Parathyroid adenoma (tissue), 2 donors: Measurements from ENCODE around the gene KLHL29.
A peak's percentile ranks its signal among the peaks of the same experiment; 100 is the strongest.

Experiments used
- H2AFZ ChIP-seq: fragments of 300-600 bp; sonication (generic); one replicate; pipeline ENCODE4 v1.7.0; 2017; ENCODE audit warnings: antibody characterized with exemption, mild to moderate bottlenecking
- H3K27ac ChIP-seq: fragments of 300-600 bp; sonication (generic); one replicate; pipeline ENCODE4 v1.7.0; 2017
- H3K27me3 ChIP-seq: fragments of 300-600 bp; sonication (generic); one replicate; pipeline ENCODE4 v1.7.0; 2017; ENCODE audit warnings: low read length; ENCODE audit not compliant: control insufficient read depth, insufficient read depth
- H3K36me3 ChIP-seq: fragments of 300-600 bp; sonication (generic); one replicate; pipeline ENCODE4 v1.7.0; 2017; ENCODE audit warnings: low read length; ENCODE audit not compliant: control insufficient read depth, insufficient read depth
- H3K4me1 ChIP-seq: fragments of 300-600 bp; sonication (generic); one replicate; pipeline ENCODE4 v1.7.0; 2017; ENCODE audit warnings: control low read depth
- H3K4me2 ChIP-seq: fragments of 300-600 bp; sonication (generic); one replicate; pipeline ENCODE4 v1.7.0; 2017; ENCODE audit warnings: low read length
- H3K4me3 ChIP-seq: fragments of 300-600 bp; sonication (generic); one replicate; pipeline ENCODE4 v1.7.0; 2017; ENCODE audit warnings: low read depth, low read length
- H3K79me2 ChIP-seq: fragments of 300-600 bp; sonication (generic); one replicate; pipeline ENCODE4 v1.7.0; 2017; ENCODE audit warnings: control low read depth
- H3K9ac ChIP-seq: fragments of 300-600 bp; sonication (generic); one replicate; pipeline ENCODE4 v1.7.0; 2017; ENCODE audit warnings: mild to moderate bottlenecking
- H3K9me3 ChIP-seq: fragments of 300-600 bp; sonication (generic); one replicate; pipeline ENCODE4 v1.7.0; 2017; ENCODE audit warnings: low read length; ENCODE audit not compliant: control insufficient read depth
- TF ChIP-seq, protein P1 (sequence below): fragments of 300-600 bp; sonication (generic); IDR thresholded peaks from one replicate; pipeline ENCODE4 v1.7.0; 2017; ENCODE audit warnings: antibody characterized with exemption, mild to moderate bottlenecking
- donor health status: primary hyperparathyroidism.

KLHL29 gene

DNA sequence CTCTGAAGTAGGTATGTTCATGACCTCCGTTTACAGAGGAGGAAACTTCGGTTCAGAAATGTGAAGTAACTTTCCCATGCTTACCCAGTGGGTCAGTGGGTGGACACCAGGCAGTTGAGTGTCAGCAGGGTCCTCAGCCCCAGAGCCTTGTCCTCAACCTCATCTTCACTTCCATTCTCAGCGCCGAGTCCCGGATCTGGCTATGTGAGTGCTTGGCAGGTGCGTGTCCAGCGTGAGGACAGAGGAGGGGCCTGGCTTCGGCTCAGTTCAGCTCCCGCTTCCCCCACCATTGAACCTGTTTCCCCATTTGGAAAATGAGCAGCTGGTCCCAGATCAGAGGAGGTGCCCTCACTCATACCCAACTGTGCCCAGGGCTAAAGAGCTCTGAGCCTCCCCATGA lies 274.3 kb downstream of the KLHL29 start:
- Histone ChIP-seq H3K27me3 (no peaks in the 10 kb centered on the region), H3K9me3 (no peaks in the 10 kb centered on the region), H3K9ac (no peak overlapping the region), H3K27ac (no peak overlapping the region), H3K4me2 (no peak overlapping the region), H3K4me1 (peaks cover 11% of the 10 kb centered on the region), H3K79me2 (no peaks in the 10 kb centered on the region), H3K4me3 (no peak overlapping the region), H2AFZ (no peak overlapping the region), H3K36me3 (no peaks in the 10 kb centered on the region)
- TF ChIP-seq, protein P1, sequence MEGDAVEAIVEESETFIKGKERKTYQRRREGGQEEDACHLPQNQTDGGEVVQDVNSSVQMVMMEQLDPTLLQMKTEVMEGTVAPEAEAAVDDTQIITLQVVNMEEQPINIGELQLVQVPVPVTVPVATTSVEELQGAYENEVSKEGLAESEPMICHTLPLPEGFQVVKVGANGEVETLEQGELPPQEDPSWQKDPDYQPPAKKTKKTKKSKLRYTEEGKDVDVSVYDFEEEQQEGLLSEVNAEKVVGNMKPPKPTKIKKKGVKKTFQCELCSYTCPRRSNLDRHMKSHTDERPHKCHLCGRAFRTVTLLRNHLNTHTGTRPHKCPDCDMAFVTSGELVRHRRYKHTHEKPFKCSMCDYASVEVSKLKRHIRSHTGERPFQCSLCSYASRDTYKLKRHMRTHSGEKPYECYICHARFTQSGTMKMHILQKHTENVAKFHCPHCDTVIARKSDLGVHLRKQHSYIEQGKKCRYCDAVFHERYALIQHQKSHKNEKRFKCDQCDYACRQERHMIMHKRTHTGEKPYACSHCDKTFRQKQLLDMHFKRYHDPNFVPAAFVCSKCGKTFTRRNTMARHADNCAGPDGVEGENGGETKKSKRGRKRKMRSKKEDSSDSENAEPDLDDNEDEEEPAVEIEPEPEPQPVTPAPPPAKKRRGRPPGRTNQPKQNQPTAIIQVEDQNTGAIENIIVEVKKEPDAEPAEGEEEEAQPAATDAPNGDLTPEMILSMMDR = no peak

GRCh38 chr2:23659773-23660172 lies 274.8 kb downstream of the KLHL29 start:
- TF ChIP-seq, protein P1 = no peak
- H3K27me3 ChIP-seq = no peaks in the 10 kb centered on the region
- H3K36me3 ChIP-seq = no peaks in the 10 kb centered on the region
- H3K9ac ChIP-seq = no peak overlapping the region
- H3K79me2 ChIP-seq = no peaks in the 10 kb centered on the region
- peaks cover 16% of the 10 kb centered on the region for H3K4me1 ChIP-seq
- no peak overlapping the region for H3K4me2 ChIP-seq
- H2AFZ ChIP-seq = no peak overlapping the region
- H3K9me3 ChIP-seq = no peaks in the 10 kb centered on the region
- no peak overlapping the region for H3K27ac ChIP-seq
- H3K4me3 ChIP-seq = no peak overlapping the region

DNA sequence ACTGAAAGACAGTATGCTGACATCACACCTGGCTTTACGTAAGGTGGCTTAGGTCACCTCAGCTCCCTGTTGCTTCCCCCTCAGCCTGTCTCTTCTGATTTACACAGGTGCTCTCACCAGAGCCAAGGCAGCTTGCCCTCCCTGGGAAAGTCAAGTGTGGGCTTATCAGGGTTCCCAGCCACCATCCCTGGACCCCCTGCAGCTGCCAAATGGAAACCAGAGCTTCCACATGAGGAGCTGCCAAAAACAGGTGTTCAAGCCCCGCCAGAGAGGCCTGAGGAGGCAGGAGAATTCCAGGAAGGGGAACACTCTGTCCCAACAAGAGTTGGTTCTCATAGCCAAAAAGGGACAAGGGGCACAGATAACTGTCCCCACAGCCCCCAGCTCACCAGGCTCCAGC lies 275.3 kb downstream of the KLHL29 start:
- H3K4me3 ChIP-seq = no peak overlapping the region
- H2AFZ ChIP-seq = no peak overlapping the region
- H3K4me1 ChIP-seq = peaks cover 21% of the 10 kb centered on the region
- no peaks in the 10 kb centered on the region for H3K36me3 ChIP-seq
- H3K9me3 ChIP-seq = no peaks in the 10 kb centered on the region
- H3K27ac ChIP-seq = no peak overlapping the region
- H3K79me2 ChIP-seq = no peaks in the 10 kb centered on the region
- H3K9ac ChIP-seq = no peak overlapping the region
- TF ChIP-seq, protein P1 = no peak
- no peaks in the 10 kb centered on the region for H3K27me3 ChIP-seq
- no peak overlapping the region for H3K4me2 ChIP-seq

DNA sequence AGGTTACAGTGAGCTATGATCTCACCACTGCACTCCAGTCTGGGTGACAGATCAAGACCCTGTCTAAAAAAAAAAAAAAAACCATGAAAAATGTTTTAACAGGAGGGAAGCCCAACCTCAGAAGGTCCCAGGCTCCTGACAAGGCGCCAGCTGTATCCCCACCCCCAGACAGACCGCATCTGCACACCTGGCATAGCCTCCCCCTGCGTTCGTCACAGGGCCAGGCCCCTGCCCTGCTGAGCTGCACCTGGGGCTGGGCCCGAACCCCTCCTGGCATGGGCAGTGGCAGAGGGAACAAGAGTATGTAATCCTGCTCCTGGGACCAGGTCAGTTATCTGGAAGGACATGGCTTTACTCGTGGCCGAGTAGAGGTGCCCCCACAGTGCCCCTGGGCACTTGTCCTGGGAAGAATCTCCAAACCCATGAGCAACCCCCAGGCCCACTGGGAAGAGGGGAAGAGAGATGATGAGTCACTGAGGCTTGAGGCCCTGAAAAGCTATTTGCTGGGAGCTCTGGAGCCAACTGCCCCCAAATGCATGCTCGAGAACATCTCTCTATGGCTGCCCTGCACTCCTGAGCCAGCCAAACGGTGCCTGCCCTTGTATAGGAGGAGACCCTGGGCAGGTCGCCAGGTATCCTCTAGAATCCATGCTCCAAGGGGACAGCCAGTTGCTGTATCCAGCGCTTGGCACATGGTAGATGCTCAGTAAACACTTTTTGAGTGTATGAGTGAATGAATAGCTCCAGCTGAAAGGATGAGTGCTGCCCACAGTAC lies 276.5 kb downstream of the KLHL29 start:
- H3K27me3 ChIP-seq = no peaks in the 10 kb centered on the region
- H2AFZ ChIP-seq = no peak overlapping the region
- H3K79me2 ChIP-seq = no peaks in the 10 kb centered on the region
- H3K9me3 ChIP-seq = no peaks in the 10 kb centered on the region
- H3K27ac ChIP-seq = no peak overlapping the region
- TF ChIP-seq, protein P1 = no peak
- H3K4me3 ChIP-seq = no peak overlapping the region
- no peak overlapping the region for H3K4me2 ChIP-seq
- H3K4me1 ChIP-seq = peaks cover 22% of the 10 kb centered on the region
- no peaks in the 10 kb centered on the region for H3K36me3 ChIP-seq
- H3K9ac ChIP-seq = no peak overlapping the region

DNA sequence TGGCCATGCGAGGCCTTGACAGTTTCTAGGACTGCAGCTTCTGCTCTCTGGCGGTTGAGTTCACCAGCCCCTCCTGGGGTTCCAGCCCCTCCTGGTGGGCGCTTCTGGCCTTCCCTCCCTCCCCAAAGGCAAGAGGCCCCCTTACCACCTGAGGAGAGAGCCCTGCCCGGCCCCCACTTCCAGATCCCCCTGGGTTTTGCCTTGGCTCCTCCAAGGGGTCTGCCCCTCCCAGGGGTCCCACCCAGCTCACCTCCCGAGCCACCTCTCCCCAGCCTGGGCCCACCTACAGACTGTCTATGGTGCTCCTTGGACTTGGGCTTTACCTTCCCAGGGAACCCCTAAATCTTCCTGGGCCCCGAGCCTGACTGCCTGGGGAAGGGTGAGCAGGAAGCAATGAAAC lies 277.5 kb downstream of the KLHL29 start:
- H2AFZ ChIP-seq = peak overlapping the region; percentile 90
- H3K79me2 ChIP-seq = no peaks in the 10 kb centered on the region
- TF ChIP-seq, protein P1 = no peak
- no peaks in the 10 kb centered on the region for H3K9me3 ChIP-seq
- peak overlapping the region; percentile 94 for H3K27ac ChIP-seq
- H3K4me2 ChIP-seq = peak overlapping the region; percentile 77
- H3K36me3 ChIP-seq = no peaks in the 10 kb centered on the region
- peak overlapping the region; percentile 43 for H3K4me3 ChIP-seq
- no peaks in the 10 kb centered on the region for H3K27me3 ChIP-seq
- H3K4me1 ChIP-seq = peaks cover 22% of the 10 kb centered on the region
- no peak overlapping the region for H3K9ac ChIP-seq
